Daoy (cell line): Measurements from ENCODE around the gene TSEN2. TPM values are rescaled to one million over a fixed set of nuclear protein-coding genes. Genes with fewer than 3 reads are reported as not detected.
"Not testable (repeated sequence)": the region's sequence is repeated elsewhere in the genome, so short reads cannot be mapped to it uniquely, and the experiment has no call there.

Experiments
- DNase-seq: peaks from one replicate; pipeline ENCODE4 v3.0.0-alpha.2; 2015; ENCODE audit warnings: low read depth
- total RNA-seq: library from RNA; depleted of rRNA; stranded (reverse); fragments of >200 nt; shearing (Covaris generic); gene quantifications from 2 replicates; pipeline ENCODE4 v1.2.3, GENCODE V29; 2014

TSEN2 gene
- total RNA-seq, 1 experiment from 2014 or later: 20.3 TPM

- no peak for DNase-seq
These were observed 19.1 kb downstream of the TSEN2 start for GRCh38 chr3:12503126-12503957.

GRCh38 chr3:12506201-12506709 lies 22.0 kb downstream of the TSEN2 start:
- DNase-seq: no peak

DNA sequence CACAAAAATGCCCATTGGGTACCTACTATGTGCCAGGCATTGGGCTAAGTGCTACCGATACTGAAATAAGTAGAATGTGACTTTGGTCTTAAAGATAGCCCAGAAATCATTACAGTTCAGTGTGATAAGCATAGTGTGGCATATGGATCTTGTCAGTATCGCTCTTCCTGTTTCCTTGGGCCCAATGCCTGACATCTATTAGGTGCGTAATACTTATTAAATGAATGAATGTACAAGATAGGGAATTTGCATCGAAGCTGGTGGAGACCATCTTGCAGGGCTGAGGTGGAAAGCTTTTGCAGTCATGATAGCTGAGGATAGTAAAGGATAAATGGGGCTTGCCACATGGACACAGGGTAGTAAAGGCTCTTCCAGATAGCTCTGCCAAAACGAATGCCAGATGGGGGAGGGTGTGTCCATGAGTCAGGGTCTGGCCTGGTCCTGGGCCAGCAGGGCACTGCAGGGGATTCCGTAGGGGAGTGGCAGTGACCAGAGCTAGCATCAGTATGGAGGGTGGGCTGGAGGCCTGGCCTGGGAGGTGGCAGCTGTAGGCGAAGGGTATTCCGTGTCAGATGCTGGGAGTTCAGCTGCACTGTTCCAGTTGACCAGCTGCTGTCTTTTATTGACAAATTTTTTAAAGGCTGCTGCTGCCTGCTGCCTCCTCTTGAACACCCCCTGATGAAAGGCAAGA lies 23.5 kb downstream of the TSEN2 start:
- DNase-seq: peak; percentile 78

- DNase-seq: peak; percentile 92
These were observed 24.0 kb downstream of the TSEN2 start for GRCh38 chr3:12508291-12508700.

DNA sequence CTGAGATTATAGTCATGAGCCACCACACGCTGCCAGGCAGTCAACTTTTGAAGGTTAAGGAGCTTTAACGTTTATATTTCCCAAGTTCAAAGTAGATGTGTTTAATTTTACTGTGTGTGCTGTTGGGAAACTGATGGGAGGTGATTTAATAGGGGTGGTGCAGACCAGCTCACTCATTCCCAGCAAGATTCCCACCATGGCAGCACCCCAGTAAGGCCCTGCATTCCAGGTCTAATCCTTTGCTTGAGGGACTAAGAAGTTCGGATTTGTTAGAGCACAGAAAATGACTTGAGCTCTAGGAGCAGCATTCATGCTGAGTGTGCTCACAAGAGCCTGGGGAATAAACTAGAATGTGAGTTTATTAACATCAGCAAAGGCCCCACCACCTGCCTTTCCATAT lies 25.2 kb downstream of the TSEN2 start:
- DNase-seq: no peak

DNA sequence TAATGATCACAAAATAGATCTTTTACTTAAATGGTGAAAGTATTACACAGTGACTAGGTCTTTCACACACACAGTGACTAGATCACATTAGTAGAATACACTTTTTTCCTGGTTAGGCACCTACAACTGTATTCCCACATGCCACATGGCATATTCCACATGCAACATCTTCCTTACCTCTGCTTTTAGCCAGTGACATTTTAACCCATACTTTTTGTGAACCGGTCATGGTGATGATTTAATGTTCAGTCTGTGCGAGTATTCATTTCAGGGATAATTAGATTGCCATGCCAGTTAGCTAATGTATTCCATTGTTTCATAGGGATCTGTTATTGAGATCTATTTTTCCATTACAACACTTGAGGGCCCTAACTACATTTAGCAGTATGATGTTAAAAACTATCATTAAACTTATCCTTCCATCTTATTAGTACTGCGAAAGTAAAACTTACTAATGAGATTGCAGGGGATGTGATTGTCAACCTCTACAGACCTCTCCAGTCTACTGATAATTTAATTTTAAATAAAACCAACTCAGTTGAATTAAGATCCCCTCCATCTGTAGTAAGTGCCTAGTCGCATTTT lies 28.3 kb downstream of the TSEN2 start:
- DNase-seq: no peak

DNA sequence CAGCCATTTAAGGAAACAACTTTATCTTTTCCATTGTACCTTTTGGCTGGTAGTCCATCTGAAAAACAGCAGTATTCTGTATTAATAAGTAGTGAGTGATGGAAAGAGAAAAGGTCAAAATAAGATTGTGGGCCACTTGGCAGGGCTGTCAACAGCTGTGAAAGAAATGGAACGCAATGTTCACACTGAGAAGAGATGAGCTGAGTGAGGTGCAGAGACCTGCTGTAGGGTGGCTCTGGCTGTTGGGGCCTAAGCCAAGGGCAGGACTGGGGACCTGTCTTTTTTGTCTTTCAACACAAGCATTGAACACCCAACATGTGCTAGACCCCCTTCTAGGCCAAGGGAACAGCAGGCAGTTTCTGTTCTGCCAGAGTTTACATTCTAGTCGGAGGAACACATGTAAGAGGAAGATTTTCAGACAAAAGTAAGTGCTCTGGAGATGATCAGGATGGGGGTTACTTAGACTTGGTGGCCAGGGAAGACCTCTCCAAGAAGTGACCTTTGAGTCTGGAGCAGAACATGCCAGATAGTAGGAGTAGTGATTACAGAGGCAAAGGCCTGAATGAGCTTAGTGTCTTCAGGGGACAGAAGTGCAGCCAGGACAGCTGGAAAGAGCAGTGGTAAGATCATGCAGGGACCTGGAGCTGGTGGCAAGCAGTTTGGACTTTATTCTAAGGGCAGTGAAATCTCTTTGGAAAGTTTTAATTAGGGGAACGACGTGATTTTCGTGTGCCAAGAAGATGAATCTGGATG lies 29.6 kb downstream of the TSEN2 start:
- DNase-seq: no peak

- DNase-seq: no peak
These were observed 31.4 kb downstream of the TSEN2 start for GRCh38 chr3:12515631-12516030.

DNA sequence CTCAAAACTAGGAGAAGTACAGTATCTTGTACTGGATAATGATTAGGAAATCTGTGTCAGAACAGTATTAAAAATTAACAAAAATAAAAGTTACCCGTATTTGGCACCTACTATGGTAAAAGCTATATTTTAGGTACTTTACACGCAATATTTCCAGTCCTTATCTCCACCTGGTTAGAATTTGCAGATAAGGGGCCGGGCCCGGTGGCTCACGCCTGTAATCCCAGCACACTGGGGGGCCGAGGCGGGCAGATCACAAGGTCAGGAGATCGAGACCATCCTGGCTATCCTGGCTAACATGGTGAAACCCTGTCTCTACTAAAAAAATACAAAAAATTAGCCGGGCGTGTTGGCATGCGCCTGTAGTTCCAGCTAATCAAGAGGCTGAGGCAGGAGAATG lies 32.6 kb downstream of the TSEN2 start:
- no peak for DNase-seq

DNA sequence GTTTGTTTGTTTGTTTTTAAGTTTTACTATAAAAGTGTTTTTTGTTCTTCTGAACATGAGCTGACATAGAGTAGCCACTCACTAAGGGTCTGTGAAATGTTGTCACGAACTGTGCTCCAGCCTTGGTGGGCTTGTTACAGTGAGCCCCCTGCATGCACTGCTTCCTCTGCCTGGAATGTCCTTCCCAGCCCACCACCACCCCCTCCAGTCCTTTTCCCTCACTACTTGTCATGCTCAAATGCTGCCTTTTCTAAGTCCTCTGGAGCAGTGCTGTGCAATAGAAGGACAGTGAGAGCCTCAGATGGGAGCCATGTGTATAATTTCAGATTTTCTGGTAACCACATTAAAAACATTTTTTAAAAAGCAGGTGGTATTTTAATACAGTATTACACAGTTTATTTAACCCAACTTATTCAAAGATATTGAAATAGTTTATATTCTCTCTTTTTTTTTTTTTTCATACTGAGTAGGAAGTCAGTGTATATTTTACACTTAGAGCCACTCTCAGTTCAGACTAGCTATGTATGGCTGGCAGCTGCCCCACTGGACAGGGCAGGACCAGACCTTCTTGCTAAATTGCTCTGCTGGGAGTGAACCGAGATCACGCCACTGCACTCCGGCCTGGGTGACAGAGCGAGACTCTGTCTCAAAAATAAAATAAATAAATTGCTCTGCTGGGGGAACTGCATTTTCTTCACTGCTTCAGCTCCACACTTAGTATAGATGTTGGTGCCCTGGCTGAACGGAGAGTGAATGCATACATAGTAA lies 34.2 kb downstream of the TSEN2 start:
- no peak for DNase-seq

- no peak for DNase-seq
These were observed 36.7 kb downstream of the TSEN2 start for GRCh38 chr3:12521010-12521409.

DNA sequence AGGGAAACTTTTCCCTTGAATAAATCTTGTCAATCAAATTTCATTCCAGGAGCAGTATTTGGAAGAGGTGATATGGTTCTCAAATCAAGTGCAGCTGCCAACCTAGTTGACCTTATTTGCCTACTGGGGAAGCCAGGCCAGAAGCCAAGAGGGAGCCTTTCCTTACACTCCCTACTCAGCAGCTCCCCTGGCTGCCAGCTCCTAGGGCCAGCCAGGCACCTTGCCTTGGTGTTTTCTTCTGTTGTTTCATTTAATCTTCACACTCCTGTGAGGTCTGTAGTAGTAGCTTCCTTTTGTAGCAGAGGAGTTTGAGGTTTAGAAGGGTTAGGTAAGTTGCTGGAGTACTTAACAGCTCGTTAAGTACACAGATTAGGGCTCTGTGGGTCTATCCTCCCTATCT lies 38.4 kb downstream of the TSEN2 start:
- DNase-seq: no peak

GRCh38 chr3:12527757-12528143 lies 43.5 kb downstream of the TSEN2 start:
- no peak for DNase-seq

- no peak for DNase-seq
These were observed 47.9 kb downstream of the TSEN2 start for GRCh38 chr3:12532182-12532581.

DNA sequence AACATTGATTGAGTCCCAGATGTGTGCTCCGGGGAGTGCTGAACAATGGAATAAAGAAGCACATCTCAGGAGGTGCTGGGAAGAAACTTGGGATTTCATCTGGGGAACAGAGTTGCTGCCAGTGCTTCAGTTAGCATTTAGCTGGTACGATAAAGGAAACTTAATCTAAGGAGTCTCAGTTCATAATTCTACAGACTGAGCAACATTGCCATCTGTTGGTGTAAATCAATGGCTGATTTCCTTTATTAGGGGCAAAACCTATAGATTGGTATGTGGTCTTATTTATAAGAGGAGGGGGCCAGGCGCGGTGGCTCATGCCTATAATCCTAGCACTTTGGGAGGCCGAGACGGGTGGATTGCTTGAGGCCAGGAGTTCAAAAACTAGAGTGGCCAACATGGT lies 52.1 kb downstream of the TSEN2 start:
- no peak for DNase-seq

- DNase-seq: no peak
These were observed 57.3 kb downstream of the TSEN2 start for GRCh38 chr3:12541625-12542024.

GRCh38 chr3:12543497-12543896 lies 59.2 kb downstream of the TSEN2 start:
- DNase-seq: not testable (repeated sequence)

GRCh38 chr3:12544652-12545472 lies 60.6 kb downstream of the TSEN2 start:
- no peak for DNase-seq

GRCh38 chr3:12545473-12545791 lies 61.2 kb downstream of the TSEN2 start, which contains the start of gene MKRN2OS:
MKRN2OS (minus strand) TSS chr3:12545499; CDS start chr3:12545464, 35 bp downstream.
- DNase-seq: peak; percentile 14
